HepG2 (cell line): ENCODE measurements around the gene SERPINB6. TPM values are rescaled to one million over a fixed set of nuclear protein-coding genes. Genes with fewer than 3 reads are reported as not detected.
A peak's percentile ranks its signal among the peaks of the same experiment; 100 is the strongest.

ENCODE experiments used
- BHLHE40 ChIP-seq: IDR thresholded peaks from 2 replicates; pipeline ENCODE4 v1.6.1; 2011; ENCODE audit warnings: low read length, improper control_type of control experiment
- CHCHD3 ChIP-seq: sonication (generic); formaldehyde crosslinking; IDR thresholded peaks from 2 replicates; pipeline ENCODE4 v1.8.0; 2022; ENCODE audit warnings: mild to moderate bottlenecking, missing genetic modification reagents, moderate library complexity
- KLF9 ChIP-seq: IDR thresholded peaks from 2 replicates; pipeline ENCODE4 v1.6.1; 2016; ENCODE audit warnings: low read depth
- NBN ChIP-seq: fragments of 450-650 bp; conservative IDR thresholded peaks from 2 replicates; pipeline ENCODE4 v1.6.1; 2017
- PLRG1 ChIP-seq: fragments of 450-650 bp; conservative IDR thresholded peaks from 2 replicates; pipeline ENCODE4 v1.6.1; 2016
- SMC3 ChIP-seq: IDR thresholded peaks from 2 replicates; pipeline ENCODE4 v1.6.1; 2011; ENCODE audit warnings: low read length, improper control_type of control experiment
- TGIF2 ChIP-seq: IDR thresholded peaks from 2 replicates; pipeline ENCODE4 v1.6.1; 2016; ENCODE audit warnings: control low read depth, missing compliant biosample characterization
- ZMYM2 ChIP-seq: sonication (generic); formaldehyde crosslinking; IDR thresholded peaks from 2 replicates; pipeline ENCODE4 v1.8.0; 2022; ENCODE audit warnings: mild to moderate bottlenecking, missing genetic modification reagents
- ZNF343 ChIP-seq: sonication (generic); formaldehyde crosslinking; IDR thresholded peaks from 2 replicates; pipeline ENCODE4 v1.4.0; 2020; ENCODE audit warnings: mild to moderate bottlenecking, missing genetic modification reagents
- ZNF704 ChIP-seq: sonication (generic); formaldehyde crosslinking; IDR thresholded peaks from 2 replicates; pipeline ENCODE4 v1.8.1; 2023; ENCODE audit warnings: mild to moderate bottlenecking, inconsistent platforms, moderate library complexity, missing genetic modification reagents, borderline replicate concordance
- ZNF713 ChIP-seq: sonication (generic); formaldehyde crosslinking; IDR thresholded peaks from 2 replicates; pipeline ENCODE4 v1.4.0; 2020; ENCODE audit warnings: mild to moderate bottlenecking, missing genetic modification reagents
- ZXDC ChIP-seq: sonication (generic); formaldehyde crosslinking; IDR thresholded peaks from 2 replicates; pipeline ENCODE4 v1.5.0; 2020; ENCODE audit warnings: mild to moderate bottlenecking, missing genetic modification reagents
- polyA plus RNA-seq, 8 experiments: library from polyadenylated mRNA; depleted of rRNA in 3 of 8; stranded (reverse) in 7 of 8; unstranded in 1 of 8; fragments of >200 nt; fragmentation: Illumina TruSeq in 4 of 8; extraction: Trizol in 4 of 8; gene quantifications; 2 replicates each; pipeline versions ENCODE4 v1.2.1 to v1.2.3, GENCODE V29; 2011 to 2016; ENCODE audit warnings: low read depth in 4 of 8, missing spikeins in 1 of 8, mixed read lengths in 1 of 8; ENCODE audit not compliant: insufficient read depth in 1 of 8
- total RNA-seq, 5 experiments: library from RNA; depleted of rRNA; stranded (reverse); fragments of >200 nt; fragmentation: Illumina TruSeq; extraction: Trizol; gene quantifications; 2 replicates each; pipeline ENCODE4 v1.2.3, GENCODE V29; 2016; ENCODE audit warnings: low read depth in 1 of 5
- TF ChIP-seq, protein P1 (sequence below): sonication (generic); formaldehyde crosslinking; IDR thresholded peaks from 2 replicates; pipeline ENCODE4 v1.5.0; 2020; ENCODE audit warnings: mild to moderate bottlenecking, missing genetic modification reagents, borderline replicate concordance
- TF ChIP-seq, protein P2 (sequence below): sonication (generic); formaldehyde crosslinking; IDR thresholded peaks from 2 replicates; pipeline ENCODE4 v1.8.0; 2022; ENCODE audit warnings: low read depth, missing genetic modification reagents
- TF ChIP-seq, protein P3 (sequence below): sonication (generic); formaldehyde crosslinking; IDR thresholded peaks from 2 replicates; pipeline ENCODE4 v1.5.0; 2020; ENCODE audit warnings: missing genetic modification reagents, mild to moderate bottlenecking, borderline replicate concordance

The SERPINB6 gene
- total and polyA plus RNA-seq, 2 of the 13 experiments (the other 11 are each of a cell fraction or from before 2014, with no cell fraction given): 38.2 to 61.3 TPM

DNA sequence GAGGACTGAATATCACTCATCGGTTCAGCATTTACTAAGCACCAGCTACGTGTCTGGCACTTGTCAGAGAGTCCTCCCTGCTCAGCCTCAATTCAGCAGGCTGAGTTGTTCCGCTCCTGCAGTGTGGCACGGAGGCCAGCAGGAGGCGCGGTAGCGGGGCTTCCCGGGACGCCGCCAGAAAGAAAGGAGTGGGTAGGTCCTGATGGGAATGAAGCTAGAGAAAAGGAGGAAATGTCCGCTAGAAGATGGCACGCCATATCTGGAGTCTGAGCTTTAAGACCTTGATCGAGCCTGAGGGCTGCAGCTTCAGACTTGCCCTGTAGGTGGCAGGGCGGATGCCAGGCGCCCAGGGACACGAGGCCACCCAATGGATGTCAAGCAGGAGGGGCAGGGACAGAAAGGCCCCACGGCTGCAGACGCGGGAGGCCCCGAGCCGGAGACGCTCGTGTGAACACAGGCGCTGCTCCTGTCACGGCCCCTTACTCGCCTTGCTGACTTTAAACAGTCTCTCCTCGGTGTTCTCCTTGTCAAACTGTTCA is 18.7 kb downstream of the SERPINB6 start (continued):
- TF ChIP-seq, protein P1, sequence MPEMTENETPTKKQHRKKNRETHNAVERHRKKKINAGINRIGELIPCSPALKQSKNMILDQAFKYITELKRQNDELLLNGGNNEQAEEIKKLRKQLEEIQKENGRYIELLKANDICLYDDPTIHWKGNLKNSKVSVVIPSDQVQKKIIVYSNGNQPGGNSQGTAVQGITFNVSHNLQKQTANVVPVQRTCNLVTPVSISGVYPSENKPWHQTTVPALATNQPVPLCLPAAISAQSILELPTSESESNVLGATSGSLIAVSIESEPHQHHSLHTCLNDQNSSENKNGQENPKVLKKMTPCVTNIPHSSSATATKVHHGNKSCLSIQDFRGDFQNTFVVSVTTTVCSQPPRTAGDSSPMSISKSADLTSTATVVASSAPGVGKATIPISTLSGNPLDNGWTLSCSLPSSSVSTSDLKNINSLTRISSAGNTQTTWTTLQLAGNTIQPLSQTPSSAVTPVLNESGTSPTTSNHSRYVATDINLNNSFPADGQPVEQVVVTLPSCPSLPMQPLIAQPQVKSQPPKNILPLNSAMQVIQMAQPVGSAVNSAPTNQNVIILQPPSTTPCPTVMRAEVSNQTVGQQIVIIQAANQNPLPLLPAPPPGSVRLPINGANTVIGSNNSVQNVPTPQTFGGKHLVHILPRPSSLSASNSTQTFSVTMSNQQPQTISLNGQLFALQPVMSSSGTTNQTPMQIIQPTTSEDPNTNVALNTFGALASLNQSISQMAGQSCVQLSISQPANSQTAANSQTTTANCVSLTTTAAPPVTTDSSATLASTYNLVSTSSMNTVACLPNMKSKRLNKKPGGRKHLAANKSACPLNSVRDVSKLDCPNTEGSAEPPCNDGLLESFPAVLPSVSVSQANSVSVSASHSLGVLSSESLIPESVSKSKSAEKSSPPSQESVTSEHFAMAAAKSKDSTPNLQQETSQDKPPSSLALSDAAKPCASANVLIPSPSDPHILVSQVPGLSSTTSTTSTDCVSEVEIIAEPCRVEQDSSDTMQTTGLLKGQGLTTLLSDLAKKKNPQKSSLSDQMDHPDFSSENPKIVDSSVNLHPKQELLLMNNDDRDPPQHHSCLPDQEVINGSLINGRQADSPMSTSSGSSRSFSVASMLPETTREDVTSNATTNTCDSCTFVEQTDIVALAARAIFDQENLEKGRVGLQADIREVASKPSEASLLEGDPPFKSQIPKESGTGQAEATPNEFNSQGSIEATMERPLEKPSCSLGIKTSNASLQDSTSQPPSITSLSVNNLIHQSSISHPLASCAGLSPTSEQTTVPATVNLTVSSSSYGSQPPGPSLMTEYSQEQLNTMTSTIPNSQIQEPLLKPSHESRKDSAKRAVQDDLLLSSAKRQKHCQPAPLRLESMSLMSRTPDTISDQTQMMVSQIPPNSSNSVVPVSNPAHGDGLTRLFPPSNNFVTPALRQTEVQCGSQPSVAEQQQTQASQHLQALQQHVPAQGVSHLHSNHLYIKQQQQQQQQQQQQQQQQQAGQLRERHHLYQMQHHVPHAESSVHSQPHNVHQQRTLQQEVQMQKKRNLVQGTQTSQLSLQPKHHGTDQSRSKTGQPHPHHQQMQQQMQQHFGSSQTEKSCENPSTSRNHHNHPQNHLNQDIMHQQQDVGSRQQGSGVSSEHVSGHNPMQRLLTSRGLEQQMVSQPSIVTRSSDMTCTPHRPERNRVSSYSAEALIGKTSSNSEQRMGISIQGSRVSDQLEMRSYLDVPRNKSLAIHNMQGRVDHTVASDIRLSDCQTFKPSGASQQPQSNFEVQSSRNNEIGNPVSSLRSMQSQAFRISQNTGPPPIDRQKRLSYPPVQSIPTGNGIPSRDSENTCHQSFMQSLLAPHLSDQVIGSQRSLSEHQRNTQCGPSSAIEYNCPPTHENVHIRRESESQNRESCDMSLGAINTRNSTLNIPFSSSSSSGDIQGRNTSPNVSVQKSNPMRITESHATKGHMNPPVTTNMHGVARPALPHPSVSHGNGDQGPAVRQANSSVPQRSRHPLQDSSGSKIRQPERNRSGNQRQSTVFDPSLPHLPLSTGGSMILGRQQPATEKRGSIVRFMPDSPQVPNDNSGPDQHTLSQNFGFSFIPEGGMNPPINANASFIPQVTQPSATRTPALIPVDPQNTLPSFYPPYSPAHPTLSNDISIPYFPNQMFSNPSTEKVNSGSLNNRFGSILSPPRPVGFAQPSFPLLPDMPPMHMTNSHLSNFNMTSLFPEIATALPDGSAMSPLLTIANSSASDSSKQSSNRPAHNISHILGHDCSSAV (CRISPR knock-in tag): no peak
- TF ChIP-seq ZNF713 (no peak), BHLHE40 (no peak; the same call in 1 of the 2 replicates), TGIF2 (no peak; the same call in none of the 2 replicates), PLRG1 (no peak), ZXDC (CRISPR knock-in tag) (no peak), ZNF704 (CRISPR knock-in tag) (peak; percentile 75; the same call in 1 of the 2 replicates), ZNF343 (CRISPR knock-in tag) (peak; percentile 81; the same call in 1 of the 2 replicates), SMC3 (peak; percentile 83), NBN (no peak), ZMYM2 (CRISPR knock-in tag) (no peak), CHCHD3 (CRISPR knock-in tag) (no peak), KLF9 (no peak)
- TF ChIP-seq, protein P2, sequence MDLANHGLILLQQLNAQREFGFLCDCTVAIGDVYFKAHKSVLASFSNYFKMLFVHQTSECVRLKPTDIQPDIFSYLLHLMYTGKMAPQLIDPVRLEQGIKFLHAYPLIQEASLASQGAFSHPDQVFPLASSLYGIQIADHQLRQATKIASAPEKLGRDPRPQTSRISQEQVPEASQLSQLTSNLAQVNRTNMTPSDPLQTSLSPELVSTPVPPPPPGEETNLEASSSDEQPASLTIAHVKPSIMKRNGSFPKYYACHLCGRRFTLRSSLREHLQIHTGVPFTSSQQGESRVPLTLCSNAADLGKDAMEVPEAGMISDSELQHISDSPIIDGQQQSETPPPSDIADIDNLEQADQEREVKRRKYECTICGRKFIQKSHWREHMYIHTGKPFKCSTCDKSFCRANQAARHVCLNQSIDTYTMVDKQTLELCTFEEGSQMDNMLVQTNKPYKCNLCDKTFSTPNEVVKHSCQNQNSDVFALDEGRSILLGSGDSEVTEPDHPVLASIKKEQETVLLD (CRISPR knock-in tag): no peak
- TF ChIP-seq, protein P3, sequence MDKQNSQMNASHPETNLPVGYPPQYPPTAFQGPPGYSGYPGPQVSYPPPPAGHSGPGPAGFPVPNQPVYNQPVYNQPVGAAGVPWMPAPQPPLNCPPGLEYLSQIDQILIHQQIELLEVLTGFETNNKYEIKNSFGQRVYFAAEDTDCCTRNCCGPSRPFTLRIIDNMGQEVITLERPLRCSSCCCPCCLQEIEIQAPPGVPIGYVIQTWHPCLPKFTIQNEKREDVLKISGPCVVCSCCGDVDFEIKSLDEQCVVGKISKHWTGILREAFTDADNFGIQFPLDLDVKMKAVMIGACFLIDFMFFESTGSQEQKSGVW (CRISPR knock-in tag): no peak
